ENCODE data around the gene UBASH3B.

The UBASH3B gene

DNA sequence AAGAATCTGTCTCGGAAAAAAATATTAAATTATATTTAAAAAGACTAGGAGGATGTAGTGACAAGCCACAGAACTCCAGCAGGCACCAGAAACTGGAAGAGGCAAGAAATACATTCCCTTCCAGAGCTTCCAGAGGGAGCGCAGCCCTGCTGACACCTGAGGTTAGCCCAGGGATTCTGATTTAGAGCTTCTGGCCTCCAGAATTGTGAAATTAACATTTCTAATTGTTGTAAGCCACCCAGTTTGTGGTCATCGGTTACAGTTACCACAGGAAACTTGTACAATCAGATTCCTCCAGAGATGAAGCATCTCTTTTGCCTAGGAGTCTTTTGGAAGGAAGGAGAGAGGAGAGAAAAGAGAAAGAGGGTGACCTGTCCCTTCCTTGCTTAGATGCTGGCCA, 6.4 kb upstream of the UBASH3B start:
- peak; percentile 76 to 77 for DNase-seq

- no peak for DNase-seq
These were observed 4.9 kb upstream of the UBASH3B start for GRCh38 chr11:122650619-122651018.

- no peak for DNase-seq
These were observed 3.0 kb upstream of the UBASH3B start for GRCh38 chr11:122652495-122652894.

DNA sequence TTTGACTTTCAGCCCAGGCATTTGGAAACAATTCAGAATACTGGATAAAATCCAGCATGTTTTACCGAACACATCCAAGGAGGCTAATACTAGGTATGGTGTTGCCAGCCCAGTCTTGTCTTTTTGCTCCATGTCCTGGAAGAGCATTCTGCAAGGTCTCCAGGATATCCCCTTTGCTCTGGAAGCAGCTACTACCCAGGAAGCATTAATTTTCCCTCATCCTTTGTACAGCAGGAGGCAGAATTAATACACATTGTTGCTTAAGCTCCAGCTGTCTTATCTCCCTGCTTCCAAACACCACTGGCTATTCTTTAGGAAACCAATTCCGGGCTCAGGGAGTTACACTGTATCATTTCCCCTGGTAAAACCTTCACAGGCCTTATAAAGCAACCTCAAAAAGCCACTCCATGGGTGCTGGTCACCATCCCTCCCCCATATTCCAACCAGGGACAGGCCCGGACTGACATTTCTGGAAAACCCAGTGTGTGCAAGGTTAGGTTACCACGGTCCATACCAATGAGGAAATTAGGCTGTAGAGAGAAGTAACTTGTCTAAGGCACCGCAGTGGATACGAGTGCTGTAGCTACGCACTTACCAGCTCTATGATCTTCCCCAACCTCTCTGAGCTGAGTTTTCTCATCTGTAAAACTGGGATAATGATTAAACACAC, 1.5 kb upstream of the UBASH3B start:
- no peak for DNase-seq

- no peak for DNase-seq
These were observed 630 bp downstream of the UBASH3B start for GRCh38 chr11:122656073-122656630.

- DNase-seq, result peak in 1 of 2 experiments; percentile 23
These were observed 1.1 kb downstream of the UBASH3B start for GRCh38 chr11:122656631-122657101.

DNA sequence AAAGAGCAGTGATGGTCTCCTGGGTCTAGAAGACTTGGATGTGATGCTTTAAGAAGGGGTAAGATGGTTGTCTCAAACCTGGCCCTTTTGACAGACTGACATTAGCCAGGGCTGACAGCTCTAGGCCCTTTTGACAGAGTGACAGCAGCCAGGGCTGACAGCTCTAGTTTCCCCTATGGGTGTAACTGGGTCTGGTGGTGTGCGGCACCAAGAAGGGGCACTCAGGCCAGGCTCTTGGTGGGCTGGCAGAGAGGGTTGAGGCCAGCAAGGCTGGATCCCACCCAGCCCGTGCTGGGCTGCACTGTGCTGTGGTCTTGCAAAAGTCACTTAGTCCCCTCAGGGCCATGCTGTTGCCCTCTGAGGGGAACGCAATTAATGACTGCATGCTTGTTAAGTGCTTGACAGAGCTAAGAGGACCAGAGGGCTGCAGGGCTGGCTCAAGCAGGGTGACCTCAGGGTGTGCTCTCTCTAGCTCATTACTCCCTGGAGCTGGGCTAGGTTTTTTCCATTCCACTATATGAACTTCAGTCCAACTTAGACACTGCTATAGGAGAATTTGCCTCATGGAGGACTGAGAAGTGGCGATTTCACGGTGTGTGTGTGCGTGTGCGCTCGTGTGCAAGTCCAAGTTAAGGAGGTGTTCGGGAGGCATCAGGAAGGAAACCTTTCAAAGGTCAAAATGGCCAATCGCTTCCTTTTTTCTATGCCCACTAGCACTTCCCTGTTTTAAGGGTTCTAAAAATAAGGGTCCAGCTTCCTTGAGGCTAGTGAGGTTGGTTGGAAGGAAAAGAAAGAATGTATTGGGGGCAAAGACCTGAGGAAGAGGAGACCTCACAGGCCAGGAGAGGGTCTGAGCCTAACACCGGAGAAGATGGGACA, 4.4 kb downstream of the UBASH3B start:
- DNase-seq, result peak in 1 of 2 experiments; percentile 36

DNA sequence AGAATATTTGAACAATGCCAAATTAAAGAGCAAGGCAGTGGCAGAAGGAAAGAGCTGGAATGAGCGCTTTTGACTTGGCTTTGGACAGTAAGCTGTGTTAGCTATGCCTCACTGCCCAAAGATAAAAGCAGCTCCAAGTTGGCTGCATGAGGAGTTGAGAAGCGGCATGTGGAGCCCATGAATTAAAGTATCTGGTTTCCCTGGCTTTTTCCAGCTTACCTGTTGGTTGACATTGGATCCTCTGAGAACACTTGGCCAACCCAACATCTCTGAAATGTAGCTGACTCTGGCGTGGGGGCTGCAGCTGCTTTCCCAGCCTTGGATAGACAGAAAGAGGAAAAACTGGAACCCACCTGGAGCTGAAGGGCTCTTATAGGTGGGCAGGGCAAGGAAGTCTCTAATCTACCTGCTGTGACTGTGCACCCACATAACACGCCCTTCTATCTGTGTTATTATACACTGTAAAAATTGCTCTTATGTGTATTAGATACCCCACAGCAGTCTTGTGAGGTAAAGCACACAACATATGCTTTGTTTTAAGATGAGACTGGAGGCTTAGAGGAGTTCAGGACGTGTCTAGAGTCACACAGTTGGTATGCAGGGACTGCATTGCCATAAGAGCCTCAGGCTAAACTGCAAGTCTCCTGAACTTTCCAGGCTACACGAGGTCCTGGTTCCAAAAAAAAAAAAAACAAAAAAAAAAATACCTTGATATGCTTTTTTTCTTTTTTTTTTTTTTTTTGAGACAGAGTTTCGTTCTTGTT, 5.8 kb downstream of the UBASH3B start:
- DNase-seq, result no peak

- no peak for DNase-seq
These were observed 7.7 kb downstream of the UBASH3B start for GRCh38 chr11:122663056-122663740.

DNA sequence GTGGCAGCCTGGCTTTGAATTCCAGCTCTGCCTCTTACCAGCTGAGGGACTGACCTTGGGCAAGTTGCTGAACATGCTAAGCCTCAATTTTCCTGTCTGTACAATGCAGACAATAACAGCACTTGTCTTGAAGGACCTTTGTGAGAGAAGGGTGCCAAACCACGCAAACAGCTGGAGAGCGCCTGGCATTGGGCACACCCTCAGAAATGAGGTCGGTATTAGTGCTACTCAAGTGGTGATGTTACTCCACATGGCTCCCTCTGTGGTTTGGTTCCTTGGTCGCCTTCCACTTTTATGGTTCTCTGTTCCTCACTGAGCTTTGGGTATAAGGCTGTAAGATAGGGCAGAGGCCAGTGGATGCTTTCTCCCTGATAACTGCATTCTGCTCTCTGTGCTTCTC, 8.2 kb downstream of the UBASH3B start:
- DNase-seq, result no peak

DNA sequence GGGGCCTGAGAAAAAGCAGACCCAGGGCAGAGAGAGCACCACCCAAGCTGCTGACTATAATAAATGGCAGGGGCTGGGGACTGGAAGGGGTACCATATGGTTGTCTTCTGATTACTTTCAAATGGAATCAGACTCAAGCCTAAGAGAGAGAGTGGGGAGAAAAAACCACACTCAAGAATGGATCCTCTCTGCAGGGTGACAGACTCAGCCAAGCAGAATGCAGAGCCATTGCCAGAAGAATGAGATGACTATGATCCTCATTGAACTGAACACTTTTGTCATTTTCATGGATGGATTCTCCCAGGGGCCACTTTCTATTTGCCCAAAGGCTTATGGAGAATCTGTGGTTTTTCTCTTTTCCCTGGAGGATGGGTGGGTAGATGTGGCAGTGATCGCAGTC, 8.7 kb downstream of the UBASH3B start:
- no peak for DNase-seq

DNA sequence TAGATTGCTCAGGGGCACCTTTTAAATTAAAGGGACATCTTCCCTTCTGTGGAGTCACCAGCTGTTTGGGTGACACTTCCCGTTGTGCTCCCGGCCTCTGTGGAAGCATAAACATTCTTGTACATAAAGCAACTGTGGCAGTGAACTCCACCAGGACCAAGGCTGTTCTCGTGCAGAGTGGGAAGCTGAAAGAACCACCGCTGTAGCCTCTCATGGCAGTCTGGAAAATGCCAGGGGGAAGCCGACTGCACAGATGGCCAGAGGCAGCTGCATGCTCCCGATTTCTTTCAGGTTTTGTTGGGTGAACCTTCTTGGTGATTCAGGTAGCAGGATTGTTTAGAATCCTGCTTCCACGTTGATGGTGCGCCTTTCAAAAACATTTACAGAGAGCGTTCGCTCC, 10.3 kb downstream of the UBASH3B start:
- DNase-seq, result no peak

DNA sequence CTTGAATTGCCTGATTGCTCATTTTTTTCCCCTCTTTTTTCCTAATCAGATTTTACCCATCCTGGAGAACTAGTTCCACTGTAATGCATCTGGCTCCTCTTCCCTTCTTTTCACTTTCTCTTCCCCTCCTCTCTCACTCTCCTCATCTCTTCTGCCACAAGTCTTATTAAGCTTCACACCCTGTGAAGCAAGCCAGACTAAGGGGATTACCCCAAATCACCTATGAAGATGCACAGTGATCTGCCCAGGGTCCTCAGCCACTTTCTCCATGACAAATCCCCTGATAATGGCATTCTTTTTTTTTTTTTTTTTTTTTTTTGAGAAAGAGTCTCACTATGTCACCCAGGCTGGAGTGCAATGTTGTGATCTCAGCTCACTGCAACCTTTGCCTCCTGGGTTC, 11.2 kb downstream of the UBASH3B start:
- DNase-seq, result no peak

DNA sequence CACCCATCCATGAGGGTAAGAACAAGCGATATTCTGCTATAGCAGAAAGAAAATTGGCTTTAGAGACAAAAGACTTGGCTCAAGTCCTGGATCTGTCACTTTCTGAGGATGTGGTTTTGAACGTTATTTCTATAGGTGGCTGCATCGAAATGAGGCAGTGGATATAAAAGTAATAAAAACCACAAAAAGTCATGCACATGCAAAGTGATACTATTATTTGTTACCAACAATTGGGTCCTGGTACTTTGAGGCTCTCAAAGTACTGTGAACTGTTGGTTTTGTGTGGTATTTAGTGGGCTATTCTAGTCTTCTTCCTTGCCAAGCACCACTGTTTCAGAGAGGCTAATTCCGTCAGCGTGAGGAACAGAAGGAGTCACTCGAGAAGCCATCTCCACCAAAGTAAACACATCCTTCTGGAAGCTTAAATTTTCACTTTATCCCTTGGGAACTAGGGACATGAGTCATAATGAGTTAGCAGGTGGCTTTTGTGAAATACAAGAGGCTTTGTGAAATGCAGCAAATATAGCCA, 13.1 kb downstream of the UBASH3B start:
- no peak for DNase-seq

- no peak for DNase-seq
These were observed 14.6 kb downstream of the UBASH3B start for GRCh38 chr11:122670131-122670530.

DNA sequence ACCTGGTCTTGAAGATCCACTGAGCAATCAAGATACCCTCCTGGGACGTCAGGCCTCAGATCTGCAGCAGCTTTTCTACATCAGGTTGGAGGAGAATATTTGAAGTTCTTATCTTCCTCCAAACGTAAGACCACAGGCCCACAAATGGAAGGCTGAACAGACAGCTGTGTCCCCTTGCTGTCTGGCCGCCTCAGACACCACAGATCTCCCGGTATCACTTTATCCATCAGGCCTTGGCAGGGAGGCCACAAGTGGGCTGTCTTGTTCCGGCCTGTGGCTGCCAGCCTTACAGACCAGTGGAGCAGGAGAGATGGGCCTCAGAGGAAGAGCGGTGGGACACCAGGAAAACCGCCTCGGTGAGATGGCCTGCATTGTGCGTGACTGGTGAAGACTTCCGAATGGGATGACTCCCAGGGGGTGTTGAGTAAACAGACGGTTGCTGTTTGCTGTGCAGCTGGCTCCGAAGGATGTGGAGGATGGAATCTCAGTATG, 15.9 kb downstream of the UBASH3B start:
- no peak for DNase-seq

GRCh38 chr11:122672892-122673291, 17.4 kb downstream of the UBASH3B start:
- DNase-seq, result peak in 1 of 2 experiments; percentile 36

- DNase-seq, result peak; percentile 51 to 65
These were observed 18.2 kb downstream of the UBASH3B start for GRCh38 chr11:122673701-122674100.

DNA sequence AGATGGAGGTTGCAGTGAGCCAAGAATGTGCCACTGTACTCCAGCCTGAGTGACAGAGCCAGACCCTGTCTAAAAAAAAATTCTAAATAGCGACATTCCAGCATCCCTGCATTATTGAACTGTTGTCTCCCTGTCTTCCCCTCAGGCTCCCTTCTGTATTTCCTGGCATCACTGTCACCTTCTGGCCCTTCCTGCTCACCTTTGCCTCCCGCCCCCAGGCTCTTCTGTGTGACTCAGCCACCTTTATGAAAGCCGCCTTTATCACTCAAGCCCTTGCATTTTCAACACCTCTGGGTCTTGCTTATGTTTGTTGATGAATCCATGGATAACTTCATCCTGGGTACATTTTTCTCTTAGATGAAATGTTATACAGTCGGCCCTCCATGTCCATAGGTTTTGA, 21.1 kb downstream of the UBASH3B start:
- DNase-seq, result no peak

DNA sequence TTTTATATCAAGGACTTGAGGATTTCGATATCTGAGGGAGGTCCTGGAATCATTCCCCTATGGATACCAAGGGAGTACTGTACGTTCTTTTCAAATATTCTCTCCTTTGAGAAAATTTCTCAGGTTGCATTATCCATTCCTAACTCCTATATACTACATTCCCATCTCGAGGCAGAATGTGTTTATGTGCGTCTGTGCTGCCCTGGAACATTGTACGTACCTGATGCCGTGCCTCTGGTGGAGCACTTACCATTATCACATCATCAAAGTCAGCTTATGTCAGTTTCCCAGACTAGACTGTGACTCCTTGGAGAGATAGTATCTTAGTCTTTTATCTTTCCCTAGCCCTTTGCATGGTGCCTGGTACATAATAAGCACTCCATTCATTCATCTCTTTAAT, 21.7 kb downstream of the UBASH3B start:
- no peak for DNase-seq

- no peak for DNase-seq
These were observed 22.9 kb downstream of the UBASH3B start for GRCh38 chr11:122678406-122678805.

DNA sequence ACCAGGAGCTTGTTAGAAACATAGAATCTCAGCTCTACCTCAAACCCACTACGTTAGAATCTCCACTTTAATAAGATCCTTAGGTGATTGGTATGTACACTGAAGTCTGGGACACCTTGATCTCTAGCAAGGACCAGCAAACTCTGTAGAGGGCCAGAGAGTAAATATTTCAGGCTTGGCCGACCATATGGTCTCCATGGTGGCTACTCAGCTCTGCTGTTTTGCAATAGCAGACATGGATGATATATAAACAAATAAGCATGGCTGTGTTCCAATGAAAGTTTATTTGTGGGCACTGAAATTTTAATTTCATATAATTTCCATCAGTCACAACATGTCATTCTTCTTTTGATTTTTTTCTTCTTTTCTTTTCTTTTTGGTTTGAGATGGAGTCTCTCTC, 23.9 kb downstream of the UBASH3B start:
- DNase-seq, result no peak
